DOHH2 (cell line): ENCODE results near the gene SERHL2.
"Not testable (repeated sequence)": the region's sequence is repeated elsewhere in the genome, so short reads cannot be mapped to it uniquely, and the experiment has no call there.

ENCODE experiments used
- H3F3A ChIP-seq: fragments of 200-600 bp; sonication (generic), shearing (Covaris generic); 2 replicates; pipeline ENCODE4 v1.6.0; 2016; ENCODE audit warnings: antibody characterized with exemption, mild to moderate bottlenecking; ENCODE audit not compliant: control insufficient read depth, insufficient read depth
- H3K27ac ChIP-seq: fragments of 200-600 bp; sonication (generic); 2 replicates; pipeline ENCODE4 v1.5.1; 2014; ENCODE audit warnings: low read depth, mild to moderate bottlenecking, low read length, moderate library complexity
- H3K27me3 ChIP-seq: fragments of 200-600 bp; sonication (generic); 2 replicates; pipeline ENCODE4 v1.6.1; 2014; ENCODE audit warnings: mild to moderate bottlenecking, low read length, mixed read lengths; ENCODE audit not compliant: control insufficient read depth
- H3K36me3 ChIP-seq: fragments of 200-600 bp; sonication (generic); 2 replicates; pipeline ENCODE4 v1.6.1; 2014; ENCODE audit warnings: mild to moderate bottlenecking, low read length, moderate library complexity, mixed read lengths; ENCODE audit not compliant: control insufficient read depth
- H3K4me1 ChIP-seq: fragments of 200-600 bp; sonication (generic); 2 replicates; pipeline ENCODE4 v1.6.1; 2014; ENCODE audit warnings: mild to moderate bottlenecking, low read length, mixed read lengths; ENCODE audit not compliant: control insufficient read depth
- H3K4me2 ChIP-seq: fragments of 200-600 bp; sonication (generic); 2 replicates; pipeline ENCODE4 v1.6.0; 2014; ENCODE audit warnings: mild to moderate bottlenecking, low read length, moderate library complexity
- H3K4me3 ChIP-seq: fragments of 200-600 bp; sonication (generic); 2 replicates; pipeline ENCODE4 v1.5.1; 2014; ENCODE audit warnings: mild to moderate bottlenecking, low read length, mixed read lengths
- H3K79me2 ChIP-seq: fragments of 200-600 bp; sonication (generic); 2 replicates; pipeline ENCODE4 v1.6.1; 2014; ENCODE audit warnings: mild to moderate bottlenecking, low read length, mixed read lengths; ENCODE audit not compliant: control insufficient read depth
- H3K9me2 ChIP-seq: fragments of 200-600 bp; sonication (generic); replicated peaks from 2 replicates; pipeline ENCODE4 v1.6.1; 2014; ENCODE audit warnings: mild to moderate bottlenecking, low read length, mixed read lengths; ENCODE audit not compliant: control insufficient read depth
- H3K9me3 ChIP-seq: fragments of 200-600 bp; sonication (generic); 2 replicates; pipeline ENCODE4 v1.6.1; 2014; ENCODE audit warnings: antibody characterized with exemption, low read length, mixed read lengths; ENCODE audit not compliant: control insufficient read depth, insufficient read depth
- H4K20me1 ChIP-seq: fragments of 200-600 bp; sonication (generic); 2 replicates; pipeline ENCODE4 v1.6.0; 2014; ENCODE audit warnings: low read depth, mild to moderate bottlenecking, antibody characterized with exemption, low read length, moderate library complexity; ENCODE audit not compliant: control insufficient read depth, insufficient read depth
- CTCF ChIP-seq: fragments of 200-600 bp; sonication (generic); IDR thresholded peaks from one replicate; pipeline ENCODE4 v1.5.1; 2014; ENCODE audit warnings: antibody characterized with exemption, mild to moderate bottlenecking, low read depth, low read length; ENCODE audit not compliant: poor library complexity, severe bottlenecking
- EZH2phosphoT487 ChIP-seq: fragments of 200-600 bp; sonication (generic); IDR thresholded peaks from 2 replicates; pipeline ENCODE4 v1.6.1; 2017; ENCODE audit warnings: borderline replicate concordance, mild to moderate bottlenecking, antibody characterized with exemption, low read length, moderate library complexity, mixed read lengths

The SERHL2 gene

GRCh38 chr22:42539236-42539771 lies 14.5 kb upstream of the SERHL2 start:
- H3K9me2 ChIP-seq, H3K79me2 ChIP-seq, H3K9me3 ChIP-seq, H3K36me3 ChIP-seq, H4K20me1 ChIP-seq, H3K27me3 ChIP-seq: not testable (repeated sequence)
- Histone ChIP-seq H3K4me3 (peak overlapping the region; percentile 65), H3F3A (peaks cover 27% of the 10 kb centered on the region), H3K4me1 (peaks cover 81% of the 10 kb centered on the region), H3K27ac (peak overlapping the region; percentile 92), H3K4me2 (peak overlapping the region; percentile 77)

DNA sequence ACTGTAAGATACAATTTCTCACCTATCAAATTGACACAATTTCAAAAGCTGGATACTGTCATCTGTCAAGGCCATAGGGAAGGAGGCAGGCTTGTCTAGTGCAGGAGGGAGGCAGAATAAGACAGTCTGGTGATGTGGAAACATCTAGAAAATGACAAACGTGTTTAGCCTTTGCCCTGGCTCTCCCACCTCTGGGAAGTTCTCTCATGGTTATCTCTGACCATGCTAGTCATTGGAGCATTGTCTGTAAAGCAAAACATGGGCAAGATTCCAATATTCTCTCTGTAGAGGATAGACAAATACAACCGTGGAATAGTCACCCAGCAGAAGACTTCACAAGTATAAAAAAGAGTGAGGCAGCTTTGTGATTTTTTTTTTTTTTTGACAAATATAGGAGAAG lies 9.1 kb upstream of the SERHL2 start:
- no peaks in the 10 kb centered on the region for H3K9me3 ChIP-seq
- no peaks in the 10 kb centered on the region for H4K20me1 ChIP-seq
- no peaks in the 10 kb centered on the region for H3K27me3 ChIP-seq
- no peak overlapping the region for H3K27ac ChIP-seq
- no peaks in the 10 kb centered on the region for H3K9me2 ChIP-seq
- H3K36me3 ChIP-seq: no peaks in the 10 kb centered on the region
- H3K4me1 ChIP-seq: peaks cover 48% of the 10 kb centered on the region
- H3K79me2 ChIP-seq: no peaks in the 10 kb centered on the region
- no peak overlapping the region for H3K4me3 ChIP-seq
- TF ChIP-seq CTCF (no peak), EZH2phosphoT487 (no peak)
- H3K4me2 ChIP-seq: no peak overlapping the region
- H3F3A ChIP-seq: peaks cover 22% of the 10 kb centered on the region

- Histone ChIP-seq H3K4me2 (no peak overlapping the region), H3K79me2 (no peaks in the 10 kb centered on the region), H3K36me3 (no peaks in the 10 kb centered on the region), H3K27ac (no peak overlapping the region), H4K20me1 (no peaks in the 10 kb centered on the region), H3K4me3 (no peak overlapping the region), H3F3A (peaks cover 26% of the 10 kb centered on the region), H3K9me2 (no peaks in the 10 kb centered on the region), H3K4me1 (peaks cover 53% of the 10 kb centered on the region), H3K9me3 (no peaks in the 10 kb centered on the region), H3K27me3 (no peaks in the 10 kb centered on the region)
- TF ChIP-seq EZH2phosphoT487 (no peak), CTCF (no peak)
Measured at GRCh38 chr22:42547562-42547961, 6.2 kb upstream of the SERHL2 start.

DNA sequence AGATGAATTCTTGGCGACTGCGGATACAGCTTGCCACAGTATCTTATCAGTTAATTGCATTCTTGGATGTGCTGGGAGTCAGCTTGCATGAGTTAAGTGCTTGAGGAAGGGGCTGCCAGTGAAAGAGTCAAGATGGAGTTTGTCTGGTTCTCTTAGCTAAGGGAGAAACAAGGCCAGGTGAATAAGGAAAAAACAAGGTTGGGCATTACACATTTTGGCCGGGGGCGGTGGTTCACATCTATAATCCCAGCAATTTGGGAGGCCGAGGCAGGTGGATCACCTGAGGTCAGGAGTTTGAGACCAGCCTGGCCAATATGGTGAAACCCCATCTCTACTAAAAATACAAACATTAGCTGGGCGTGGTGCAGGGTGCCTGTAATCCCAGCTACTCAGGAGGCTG lies 5.6 kb upstream of the SERHL2 start:
- not testable (repeated sequence) for H3K27me3 ChIP-seq, H3K9me2 ChIP-seq, H3K36me3 ChIP-seq, H3K4me3 ChIP-seq, H3K79me2 ChIP-seq, H3K27ac ChIP-seq, H4K20me1 ChIP-seq, H3K9me3 ChIP-seq, H3K4me2 ChIP-seq
- Histone ChIP-seq H3F3A (peaks cover 30% of the 10 kb centered on the region), H3K4me1 (peaks cover 53% of the 10 kb centered on the region)
